NCI-H526 (cell line): ENCODE data around the gene TAS1R3.
"Not testable (repeated sequence)": the region's sequence is repeated elsewhere in the genome, so short reads cannot be mapped to it uniquely, and the experiment has no call there.

Source experiments
- DNase-seq, 2 experiments: peaks; one replicate each; lab custom pipeline; 2025; lab: John Stamatoyannopoulos, UW

The TAS1R3 gene

DNA sequence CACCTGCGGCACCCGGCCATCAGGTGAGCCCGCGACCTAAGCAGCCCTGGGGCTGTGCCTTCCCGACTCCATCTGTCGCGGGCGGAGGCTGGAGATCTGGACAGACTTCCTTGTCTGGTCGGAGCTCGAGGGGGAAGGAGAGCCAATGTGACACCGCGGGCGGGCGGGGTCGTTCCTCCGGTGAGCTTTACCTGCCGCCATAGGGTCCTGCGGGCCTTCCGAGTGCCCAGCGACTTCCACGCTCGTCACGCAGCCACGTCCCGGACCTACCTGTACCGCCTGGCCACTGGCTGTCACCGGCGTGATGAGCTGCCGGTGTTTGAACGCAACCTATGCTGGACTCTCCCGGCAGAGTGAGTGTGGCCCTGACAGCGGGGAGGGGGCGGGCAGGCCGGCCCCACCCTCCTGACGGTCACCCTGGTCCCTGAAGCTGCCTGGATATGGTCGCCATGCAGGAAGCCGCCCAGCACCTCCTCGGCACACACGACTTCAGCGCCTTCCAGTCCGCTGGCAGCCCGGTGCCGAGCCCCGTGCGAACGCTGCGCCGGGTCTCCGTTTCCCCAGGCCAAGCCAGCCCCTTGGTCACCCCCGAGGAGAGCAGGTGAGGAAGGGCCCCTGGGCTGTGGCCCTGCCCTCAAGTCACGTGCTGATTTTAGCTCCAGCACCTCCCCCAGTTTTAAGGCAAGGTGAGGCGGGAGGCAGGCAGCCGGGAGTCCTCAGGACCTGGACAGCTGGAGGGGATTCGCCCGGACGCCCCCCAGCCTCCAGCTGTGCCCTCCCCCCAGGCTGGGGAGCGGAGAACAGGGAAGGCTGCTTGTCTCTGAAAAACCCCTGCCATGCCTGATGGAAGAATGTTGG is 21.6 kb upstream of the TAS1R3 start:
- DNase-seq = peak in 1 of 2 experiments; percentile 63

DNA sequence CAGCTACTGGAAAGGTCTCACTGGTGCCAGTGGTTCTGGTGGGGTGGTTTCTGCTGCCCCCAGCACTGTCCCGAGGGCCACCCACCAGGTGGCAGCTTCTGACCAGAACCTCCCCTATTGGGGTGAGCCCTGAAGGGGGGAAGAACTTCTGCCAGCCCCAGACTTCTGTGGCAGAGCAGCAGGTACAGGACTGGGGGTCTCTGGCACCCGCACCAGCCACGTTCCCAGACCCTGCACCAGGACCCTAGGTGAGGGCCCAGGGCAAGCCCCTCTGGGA is 21.0 kb upstream of the TAS1R3 start:
- no peak for DNase-seq

DNA sequence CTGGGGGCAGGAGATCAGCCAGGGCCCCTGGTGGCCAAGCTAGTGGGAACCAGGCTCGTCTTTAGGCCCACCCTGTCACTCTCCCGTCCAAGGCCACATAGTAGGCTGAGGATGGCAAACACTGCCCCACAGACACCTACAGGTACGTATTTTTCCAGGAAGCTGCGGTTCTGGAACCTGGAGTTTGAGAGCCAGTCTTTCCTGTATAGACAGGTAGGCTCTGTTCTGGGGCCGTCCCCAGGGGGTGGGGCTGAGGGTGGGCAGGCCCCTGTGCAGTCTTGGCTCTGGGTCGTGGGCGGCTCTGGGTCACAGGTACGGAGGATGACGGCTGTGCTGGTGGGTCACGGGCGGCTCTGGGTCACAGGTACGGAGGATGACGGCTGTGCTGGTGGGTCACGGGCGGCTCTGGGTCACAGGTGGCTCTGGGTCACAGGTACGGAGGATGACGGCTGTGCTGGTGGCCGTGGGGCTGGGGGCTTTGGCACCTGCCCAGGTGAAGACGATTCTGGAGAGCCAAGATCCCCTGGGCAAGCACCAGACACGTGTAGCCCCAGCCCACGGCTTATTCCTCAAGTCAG is 20.5 kb upstream of the TAS1R3 start:
- DNase-seq = no peak

DNA sequence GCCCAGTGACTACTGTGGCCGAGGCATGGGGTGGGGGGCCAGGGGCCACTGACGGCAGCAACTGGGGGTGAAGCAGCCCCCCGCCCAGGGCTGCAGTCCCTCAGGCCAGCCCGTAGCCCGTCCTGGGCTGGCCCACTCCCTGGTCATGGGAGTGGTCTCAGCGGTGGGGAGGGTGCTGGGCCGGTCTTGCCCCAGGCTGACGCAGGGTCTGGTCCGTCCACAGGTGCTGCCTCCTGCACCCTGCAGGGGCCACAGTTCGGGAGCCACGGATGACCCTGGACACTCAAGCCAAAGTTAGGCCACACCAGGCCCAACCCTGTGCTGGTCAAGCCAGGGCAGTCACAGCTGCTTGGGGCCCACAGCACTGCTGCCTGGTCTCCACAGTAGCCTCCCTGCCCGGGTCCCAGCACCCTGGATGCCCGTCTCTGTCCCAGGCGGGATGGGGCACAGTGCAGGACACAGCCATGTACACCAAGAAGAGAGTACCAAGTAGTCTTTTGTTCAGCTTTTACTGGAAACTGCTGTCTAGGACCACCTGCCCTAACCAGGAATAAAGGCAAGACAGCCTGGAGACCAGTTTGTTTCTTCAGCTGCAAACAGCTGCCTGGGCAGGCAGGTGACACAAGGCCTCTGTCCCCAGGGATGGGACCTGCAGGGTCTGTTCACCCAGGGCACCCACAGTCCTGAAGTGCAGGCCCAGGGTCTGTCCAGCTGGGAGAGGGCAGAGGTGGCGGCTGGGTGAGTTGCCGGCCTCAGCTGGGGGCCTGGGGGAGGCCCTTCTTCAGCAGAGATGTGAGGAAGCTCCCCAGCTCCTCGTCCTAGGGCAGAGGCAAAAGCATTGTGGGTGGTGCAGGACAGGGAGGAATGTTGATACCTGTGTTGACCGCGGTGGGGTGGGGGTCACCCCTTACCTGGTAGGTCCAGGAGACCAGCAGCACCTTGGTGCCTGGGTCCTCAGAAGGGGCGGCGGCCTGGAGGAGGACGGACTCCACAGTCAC is 19.7 kb upstream of the TAS1R3 start:
- no peak for DNase-seq

DNA sequence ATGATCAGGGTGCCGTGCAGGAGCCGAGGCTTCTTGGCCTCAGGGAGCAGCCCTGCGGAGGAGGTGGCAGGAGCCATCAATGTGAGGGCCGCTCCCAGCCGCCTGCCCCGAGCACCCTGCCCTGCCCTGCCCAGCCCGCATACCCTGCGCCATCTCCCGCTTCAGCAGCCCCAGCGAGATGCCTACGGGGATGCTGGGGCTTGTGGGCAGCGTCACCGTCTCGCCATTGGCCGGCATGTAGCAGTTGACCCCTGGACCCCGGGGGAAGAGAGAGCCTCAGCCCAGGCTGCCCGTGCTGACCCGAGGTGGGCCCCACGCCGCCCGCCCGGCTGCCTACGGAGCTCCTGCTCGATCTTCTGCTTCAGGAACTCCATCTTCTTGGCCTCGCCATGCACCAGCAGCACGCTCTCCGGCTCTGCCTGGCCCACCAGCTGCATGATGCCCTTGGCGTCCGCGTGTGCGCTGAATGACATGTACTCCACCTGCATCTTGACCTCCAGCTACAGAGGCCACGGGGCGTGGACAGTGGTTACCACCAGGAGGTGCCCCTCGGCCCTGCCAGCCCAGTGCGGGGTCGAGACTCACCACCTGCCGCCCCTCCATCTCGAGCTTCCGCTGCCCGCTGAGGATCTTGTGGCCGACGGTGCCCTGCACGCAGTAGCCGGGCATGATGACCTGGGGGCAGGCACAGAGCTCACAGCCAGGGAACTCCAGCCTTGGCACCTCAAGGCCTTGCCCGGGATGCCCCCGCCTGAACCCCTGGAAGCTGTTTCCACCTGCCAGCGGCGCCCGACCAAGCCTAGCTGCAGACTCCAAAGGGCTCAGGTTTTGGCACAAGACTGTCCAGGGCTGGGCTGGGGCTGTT is 18.4 kb upstream of the TAS1R3 start:
- no peak for DNase-seq

DNA sequence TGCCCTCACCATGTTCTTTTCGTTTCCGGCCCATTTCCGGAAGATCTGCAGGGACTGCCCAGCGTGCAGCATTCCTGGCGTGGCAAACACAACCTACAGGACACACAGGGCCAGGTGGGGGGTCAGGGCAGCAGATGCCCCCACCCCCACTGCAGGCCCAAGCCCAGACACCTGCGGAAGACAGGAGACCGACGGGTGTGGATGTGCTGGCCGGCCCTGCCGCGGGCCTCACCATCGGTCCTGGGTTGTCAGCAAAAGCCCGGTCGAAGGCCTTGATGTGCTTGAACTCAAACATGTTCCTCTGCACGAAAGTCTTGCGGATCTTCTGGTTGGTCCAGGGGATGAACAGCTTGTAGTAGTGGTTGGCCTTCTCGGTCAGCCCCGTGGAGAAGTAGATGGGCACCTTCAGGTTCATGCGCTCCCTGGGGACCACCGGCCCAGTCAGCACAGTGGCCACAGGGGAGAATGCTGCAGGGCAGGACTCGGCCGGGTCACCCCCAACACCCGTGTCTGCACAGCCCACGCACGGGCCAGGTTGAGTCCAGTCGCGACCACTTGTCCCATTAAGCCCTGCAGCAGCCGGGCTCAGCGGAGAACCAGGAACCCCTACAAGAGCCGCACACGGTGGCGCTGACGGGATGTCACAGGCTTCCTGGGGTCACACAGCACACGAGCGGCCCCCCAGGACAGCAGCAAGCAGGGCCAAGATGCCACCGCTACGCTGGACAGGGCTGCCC is 17.4 kb upstream of the TAS1R3 start:
- no peak for DNase-seq

DNA sequence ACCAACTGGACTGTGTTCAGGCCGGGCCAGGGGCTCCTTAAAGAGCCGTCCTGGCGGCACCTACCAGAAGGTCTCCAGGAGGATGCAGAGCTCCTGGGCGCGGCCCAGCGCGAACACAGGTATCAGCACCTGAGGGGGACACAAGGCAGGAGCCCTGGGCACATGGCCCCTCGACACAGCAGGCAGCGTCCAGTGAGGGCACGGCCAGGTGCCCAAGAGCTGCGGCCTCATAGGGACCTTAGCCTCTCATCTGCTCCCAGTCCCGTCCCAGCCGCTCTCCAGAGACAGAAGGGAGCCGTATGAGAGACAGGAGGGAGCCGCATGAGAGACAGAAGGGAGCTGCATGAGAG is 16.9 kb upstream of the TAS1R3 start:
- no peak for DNase-seq

DNA sequence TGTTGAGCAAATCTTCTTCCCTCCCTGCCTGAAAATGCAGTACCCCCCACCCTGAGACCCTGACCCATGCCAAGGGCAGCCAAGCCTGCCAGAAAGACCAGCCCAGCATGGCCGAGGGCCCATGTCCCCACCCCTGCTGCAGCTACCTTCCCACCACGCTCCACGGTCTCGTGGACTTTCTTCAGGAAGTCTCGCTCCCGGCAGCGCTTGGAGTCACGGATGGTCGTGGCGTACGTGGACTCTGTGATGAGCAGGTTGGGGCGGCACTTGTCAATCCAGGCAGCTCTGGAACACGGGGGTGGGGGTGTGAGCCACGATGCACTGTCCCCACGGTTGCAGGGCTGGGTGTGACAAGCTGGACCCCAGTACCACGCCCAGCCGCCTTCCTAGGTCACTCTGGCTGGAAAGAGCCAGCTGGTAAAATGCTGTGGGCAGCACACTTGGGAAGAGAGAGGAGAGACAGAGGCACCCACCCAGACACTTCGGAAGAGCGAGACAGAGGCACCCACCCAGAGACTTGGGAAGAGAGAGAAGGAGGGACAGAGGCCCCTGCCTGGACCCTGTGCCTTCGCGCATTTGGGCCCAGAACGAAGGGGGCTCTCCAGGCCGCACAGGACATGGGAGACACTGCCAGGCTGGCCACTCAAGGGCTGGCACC is 16.3 kb upstream of the TAS1R3 start:
- no peak for DNase-seq

DNA sequence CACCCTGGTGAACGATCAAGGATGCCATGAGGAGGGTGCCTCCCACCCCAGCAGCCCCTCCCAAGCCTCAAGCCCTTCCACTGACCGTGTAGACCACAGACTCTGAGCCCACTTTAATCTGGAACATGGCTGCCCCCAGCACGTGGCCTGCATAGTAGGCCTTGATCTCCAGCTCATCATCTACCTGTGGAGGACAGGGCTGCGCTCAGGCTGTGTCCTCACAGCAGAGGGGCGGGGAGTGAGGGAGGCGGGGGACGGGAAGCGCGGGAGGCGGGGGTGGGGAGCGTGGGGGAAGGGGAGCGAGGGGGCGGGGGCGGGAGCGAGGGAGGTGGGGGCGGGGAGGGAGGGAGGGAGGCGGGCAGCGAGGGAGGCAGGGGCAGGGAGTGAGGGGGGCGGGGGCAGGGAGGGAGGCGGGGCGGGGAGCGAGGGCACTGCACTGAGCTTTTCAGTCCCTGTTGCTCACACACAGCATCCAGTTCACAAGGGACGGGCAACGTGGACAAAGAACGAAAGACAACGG is 15.6 kb upstream of the TAS1R3 start:
- DNase-seq = no peak

DNA sequence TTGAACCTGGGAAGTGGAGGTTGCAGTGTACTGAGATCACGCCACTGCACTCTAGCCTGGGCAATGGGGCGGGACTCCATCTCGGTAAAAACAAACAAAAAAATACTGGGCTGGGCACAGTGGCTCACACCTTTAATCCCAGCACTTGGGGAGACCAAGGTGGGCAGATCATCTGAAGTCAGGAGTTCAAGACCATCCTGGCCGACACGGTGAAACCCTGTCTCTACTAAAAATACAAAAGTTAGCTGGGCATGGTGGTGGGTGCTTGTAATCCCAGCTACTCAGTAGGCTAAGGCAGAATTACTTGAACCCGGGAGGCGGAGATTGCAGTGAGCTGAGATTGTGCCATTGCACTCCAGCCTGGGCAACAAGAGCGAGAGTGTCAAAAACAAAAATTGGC is 14.9 kb upstream of the TAS1R3 start:
- not testable (repeated sequence) for DNase-seq

DNA sequence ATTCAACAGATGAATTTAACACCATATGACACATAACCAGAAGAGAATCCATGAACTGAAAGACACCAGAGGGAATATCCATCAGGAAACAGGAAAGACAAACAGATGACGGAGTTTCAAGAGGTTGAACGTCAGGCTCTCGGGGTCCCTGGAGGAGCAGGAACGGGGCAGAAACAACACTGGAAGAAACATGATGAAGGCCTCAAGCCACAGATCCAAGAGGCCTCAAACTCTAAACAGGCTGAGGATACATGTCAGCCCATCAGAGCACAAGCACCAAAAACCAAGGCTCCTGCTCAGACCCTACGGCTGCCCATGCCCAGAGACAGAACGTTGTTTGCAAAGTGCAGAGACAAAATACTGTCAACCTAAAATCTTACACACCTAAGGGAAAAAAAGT is 13.7 kb upstream of the TAS1R3 start:
- DNase-seq = no peak

DNA sequence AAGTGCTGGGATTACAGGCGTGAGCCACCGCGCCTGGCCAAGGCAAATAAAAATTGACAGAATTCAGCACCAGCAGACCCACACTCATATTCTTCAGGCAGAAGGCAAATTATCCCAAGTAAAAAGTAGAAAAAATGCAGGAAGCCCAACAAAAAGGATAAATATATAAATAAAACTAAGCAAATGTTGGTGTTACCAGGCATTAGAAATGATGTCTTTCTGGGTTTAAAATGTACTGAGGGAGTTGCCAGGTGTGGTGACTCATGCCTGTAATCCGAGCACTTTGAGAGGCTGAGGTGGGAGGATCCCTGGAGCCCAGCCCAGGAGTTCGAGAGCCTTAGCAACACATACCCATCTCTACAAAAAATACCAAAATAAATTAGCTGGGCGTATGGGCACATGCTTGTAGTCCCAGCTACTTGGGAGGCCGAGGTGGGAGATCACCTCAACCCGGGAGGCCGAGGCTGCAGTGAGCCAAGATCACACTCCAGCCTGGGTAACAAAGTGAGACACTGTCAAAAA is 12.9 kb upstream of the TAS1R3 start:
- no peak for DNase-seq

DNA sequence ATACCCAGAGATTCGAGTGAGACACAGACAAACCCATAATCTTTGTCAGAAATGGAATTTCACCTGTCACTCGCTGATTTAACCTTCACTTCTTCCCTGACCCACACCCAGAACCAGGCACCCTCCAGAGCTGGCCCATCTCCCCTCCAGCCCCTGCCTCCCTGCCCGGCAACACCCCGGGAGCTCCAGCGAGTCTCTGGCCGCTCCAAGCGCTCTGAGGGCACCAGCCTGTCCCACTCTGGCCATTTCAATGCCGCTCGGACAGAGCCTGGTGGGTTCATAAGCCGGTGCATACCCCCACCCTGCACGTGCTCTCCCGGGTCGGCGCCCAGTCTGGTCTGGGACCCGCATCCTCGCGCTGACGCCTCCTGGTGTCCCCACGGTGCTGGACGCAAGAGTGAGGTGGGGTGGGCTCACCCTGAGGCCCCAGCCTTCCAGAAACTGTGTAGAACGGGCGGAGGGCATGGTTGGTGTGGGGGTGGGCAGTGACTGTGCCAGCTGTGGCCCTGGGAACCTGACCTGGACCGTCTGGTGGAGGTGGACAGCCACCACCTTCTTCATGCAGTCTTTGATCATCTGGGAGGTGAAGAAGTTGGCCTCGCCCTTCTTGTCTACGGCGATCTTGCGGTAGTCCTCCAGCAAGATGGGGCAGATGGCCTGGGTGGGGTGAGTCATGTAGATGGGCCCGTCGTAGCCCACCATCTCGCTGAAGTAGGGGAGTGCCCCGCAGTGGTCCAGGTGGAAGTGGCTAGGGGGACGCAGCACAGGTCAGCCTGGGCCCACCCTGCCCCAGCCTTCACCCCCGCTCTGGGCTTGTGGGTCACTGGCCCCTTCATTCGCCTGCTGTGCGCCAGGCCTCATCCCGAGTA is 12.1 kb upstream of the TAS1R3 start:
- DNase-seq = no peak

DNA sequence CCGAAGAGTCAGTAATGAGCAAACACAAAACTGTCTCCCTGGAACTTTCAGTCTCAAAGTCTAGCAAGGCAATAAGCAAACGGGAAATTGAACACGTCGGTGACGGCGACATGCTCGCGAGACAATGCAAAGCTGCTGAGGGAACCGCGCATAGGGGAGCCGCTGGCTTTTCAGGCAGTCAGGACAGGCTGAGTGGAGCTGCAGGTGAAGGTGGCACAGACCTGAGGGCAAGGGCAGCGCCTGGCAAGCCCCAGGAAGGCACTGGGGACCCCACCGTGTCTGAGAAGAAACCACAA is 11.5 kb upstream of the TAS1R3 start:
- DNase-seq = no peak

DNA sequence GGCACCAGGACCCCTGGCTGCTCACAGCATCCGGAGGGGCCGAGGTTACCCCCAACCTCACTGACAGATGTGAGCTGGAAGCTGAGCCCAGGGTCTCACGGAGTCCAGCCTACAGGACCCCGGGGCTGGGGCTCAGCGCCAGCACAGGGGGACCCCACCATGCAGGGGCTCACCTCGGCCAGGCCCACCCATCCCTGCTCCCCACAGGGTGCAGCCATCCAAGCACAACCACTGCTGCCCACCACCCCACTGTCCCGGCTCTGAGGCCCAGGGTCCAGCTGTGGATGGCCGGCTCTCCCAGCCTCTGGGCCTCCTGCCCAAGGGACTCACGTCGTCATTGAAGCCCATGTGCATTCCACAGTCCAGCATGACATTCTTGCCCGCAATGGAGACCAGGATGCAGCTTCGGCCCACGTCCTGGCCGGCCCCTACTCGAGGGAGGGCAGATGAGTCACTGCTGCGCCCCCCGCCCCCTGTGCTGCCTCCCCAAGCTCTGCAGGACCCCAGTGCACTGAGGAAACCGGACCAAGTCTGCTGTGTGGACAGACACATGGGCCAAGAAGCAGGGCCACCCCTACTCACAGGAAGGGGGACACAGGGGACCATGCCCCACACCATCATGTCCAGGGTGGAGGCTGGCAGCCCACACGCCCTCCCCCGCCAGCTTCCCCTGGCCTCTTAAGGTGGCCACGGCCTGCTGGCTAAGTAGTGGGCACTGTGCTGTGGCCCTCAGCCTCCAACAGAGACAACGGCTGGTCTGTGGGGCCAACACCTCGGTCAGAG is 10.2 kb upstream of the TAS1R3 start:
- no peak for DNase-seq

DNA sequence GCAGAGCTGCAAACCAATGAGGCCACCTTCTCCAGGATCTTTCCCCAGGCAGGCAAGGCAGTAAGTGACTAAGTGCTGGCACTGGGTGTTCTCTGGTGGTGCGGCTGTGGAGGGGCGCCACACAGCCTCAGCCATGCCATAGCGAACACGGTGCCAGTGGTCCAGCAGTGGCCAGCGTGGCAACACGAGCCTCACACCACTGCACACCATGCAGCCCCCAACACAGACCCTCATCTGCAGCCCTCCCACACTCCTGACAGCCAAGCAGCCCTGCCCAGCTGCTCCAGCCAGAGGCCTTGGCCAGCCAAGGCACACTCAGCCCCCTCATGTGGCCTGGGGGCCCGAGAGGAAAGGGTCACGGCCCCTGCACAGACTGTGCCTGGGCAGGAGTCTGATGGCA is 9.6 kb upstream of the TAS1R3 start:
- no peak for DNase-seq

DNA sequence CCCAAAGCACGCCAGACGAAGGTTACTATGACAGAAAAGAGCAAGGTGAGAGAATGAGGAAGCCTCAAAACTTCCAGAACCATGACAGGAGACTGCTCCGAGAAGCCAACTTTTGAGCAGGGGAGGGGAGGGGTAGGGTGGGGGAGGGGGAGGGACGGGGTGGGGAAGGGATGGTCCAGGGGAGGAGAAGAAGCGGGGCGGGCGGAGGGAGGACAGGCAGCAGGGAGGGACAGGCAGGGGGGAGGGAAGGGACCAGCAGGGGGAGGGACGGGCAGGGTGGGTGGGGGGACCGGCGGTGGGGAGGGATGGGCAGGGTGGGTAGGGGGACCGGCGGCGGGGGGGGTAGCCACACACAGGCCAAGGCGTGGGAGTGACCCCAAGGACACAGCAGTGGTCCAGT is 8.7 kb upstream of the TAS1R3 start:
- DNase-seq = no peak

DNA sequence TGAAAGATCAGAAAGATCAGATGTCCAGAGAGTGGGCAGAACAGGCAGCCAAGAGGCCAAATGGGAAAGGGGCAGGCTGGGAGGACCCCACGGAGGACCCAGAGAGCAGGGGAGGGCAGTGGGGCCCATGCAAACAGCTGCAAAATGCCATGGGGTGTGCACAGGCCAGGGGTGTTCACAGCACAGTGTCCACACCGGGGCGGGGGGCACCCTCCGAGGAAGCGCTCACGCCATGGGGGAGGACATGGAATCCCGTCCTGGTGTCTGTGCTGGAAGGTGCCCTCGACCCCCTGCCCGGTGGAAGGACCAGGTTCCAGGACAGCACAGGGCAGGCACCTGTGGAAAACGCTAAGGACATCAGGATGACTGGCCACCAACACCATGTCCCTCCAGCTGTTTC is 8.1 kb upstream of the TAS1R3 start:
- DNase-seq = no peak

DNA sequence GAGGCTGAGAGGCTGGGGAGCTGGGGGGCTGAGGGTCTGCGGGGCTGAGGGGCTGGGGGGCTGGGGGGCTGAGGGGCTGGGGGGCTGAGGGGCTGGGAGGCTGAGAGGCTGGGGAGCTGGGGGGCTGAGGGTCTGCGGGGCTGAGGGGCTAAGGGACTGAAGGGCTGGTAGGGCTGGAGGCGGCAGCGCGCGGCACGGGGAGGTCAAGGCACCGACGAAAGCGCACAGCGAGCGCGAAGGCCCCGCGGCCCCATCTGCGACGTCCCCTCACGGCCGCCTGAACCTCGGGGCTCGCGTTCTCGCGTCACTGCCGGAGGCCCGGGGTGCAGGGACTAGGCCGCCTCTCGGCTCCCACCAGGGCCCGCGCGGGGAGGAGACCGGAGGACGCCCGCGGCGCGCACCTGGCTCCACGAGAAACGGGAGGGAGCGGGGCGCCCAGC is 7.0 kb upstream of the TAS1R3 start:
- no peak for DNase-seq
